ENCODE results near the gene ETV6. TPM values are rescaled to one million over a fixed set of nuclear protein-coding genes. Genes with fewer than 3 reads are reported as not detected.

ETV6 gene
- total and polyA plus RNA-seq, 9 of the 15 experiments (the other 6 are each of a cell fraction or from before 2014, with no cell fraction given), result 0.81 to 12.7 (median 4.1) TPM

- TF ChIP-seq PPARD (CRISPR knock-in tag; IDR thresholded peaks at IDR 0.05) (no peak), MTA3 (IDR thresholded peaks at IDR 0.05; ENCODE audit: borderline replicate concordance) (no peak), KLF1 (tag; IDR thresholded peaks at IDR 0.05) (no peak), HINFP (tag; conservative IDR thresholded peaks at IDR 0.05; ENCODE audit: low read depth) (no peak), SMAD2 (IDR thresholded peaks at IDR 0.05; ENCODE audit: low read depth, low read length) (no peak), ARID2 (IDR thresholded peaks at IDR 0.05) (no peak), MYC (IDR thresholded peaks at IDR 0.05; ENCODE audit: low read depth, low read length) (no peak), MYC (CRISPR knock-in tag; IDR thresholded peaks at IDR 0.05; ENCODE audit: borderline replicate concordance, low read depth) (no peak), E2F8 (IDR thresholded peaks at IDR 0.05; ENCODE audit: low read depth, partially characterized antibody) (no peak)
Observed at GRCh38 chr12:11811008-11811407, 161.5 kb downstream of the ETV6 start (continued).
